ENCODE measurements around the gene SOX5. TPM values are rescaled to one million over a fixed set of nuclear protein-coding genes. Genes with fewer than 3 reads are reported as not detected.

SOX5 gene
- total RNA-seq, 1 experiment from 2014 or later = 3.1 TPM

GRCh38 chr12:23857178-23857577, 92.3 kb downstream of the SOX5 start:
- H2BK12ac ChIP-seq (ENCODE audit: insufficient read length, low read depth, low read length) = no peak overlapping the region
- H3K79me2 ChIP-seq (ENCODE audit: insufficient read depth, low read length) = no peaks in the 10 kb centered on the region
- H4K91ac ChIP-seq (ENCODE audit: insufficient read length, low read depth, low read length) = no peak overlapping the region
- no peaks in the 10 kb centered on the region for H3K79me1 ChIP-seq (ENCODE audit: insufficient read depth, low read depth, low read length, poor library complexity, severe bottlenecking)
- no peak overlapping the region for H3K18ac ChIP-seq (ENCODE audit: insufficient read length, low read depth, low read length)
- H2BK120ac ChIP-seq (ENCODE audit: low read depth, low read length, poor library complexity, severe bottlenecking) = no peak overlapping the region
- H4K5ac ChIP-seq (ENCODE audit: insufficient read length, low read depth, low read length) = no peak overlapping the region
- H3K27me3 Mint-ChIP-seq (ENCODE audit: low read depth) = no peaks in the 10 kb centered on the region
- H3K23me2 ChIP-seq (ENCODE audit: insufficient read length, low read depth, low read length, poor library complexity, severe bottlenecking) = no peaks in the 10 kb centered on the region
- no peak overlapping the region for H3K14ac ChIP-seq (ENCODE audit: insufficient read depth, low read length)
- H4K8ac ChIP-seq (replicated peaks; ENCODE audit: insufficient read length, low read depth, low read length) = no peak overlapping the region
- no peak overlapping the region for H2BK5ac ChIP-seq (ENCODE audit: insufficient read length, low read length)
- TF ChIP-seq CTCF (conservative IDR thresholded peaks at IDR 0.05) = no peak
- no peak overlapping the region for H3K56ac ChIP-seq (ENCODE audit: insufficient read length, low read depth, low read length)
- H3K27ac ChIP-seq (ENCODE audit: insufficient read length, low read depth, low read length) = no peak overlapping the region
- H3K9me3 ChIP-seq (ENCODE audit: control insufficient read depth, low read depth, low read length) = no peaks in the 10 kb centered on the region
- no peak overlapping the region for H3T11ph ChIP-seq (ENCODE audit: low read length)
- H3K4me3 Mint-ChIP-seq = no peak overlapping the region
- no peak overlapping the region for H3K9ac ChIP-seq (ENCODE audit: extremely low read depth, insufficient read length, low read length)
- H2AK5ac ChIP-seq (ENCODE audit: insufficient read length, low read length) = no peak overlapping the region
- H3K36me3 Mint-ChIP-seq (ENCODE audit: insufficient read depth in 1 of 3, low read depth in 3 of 3) = peaks cover 4 to 19% (median 13%) of the 10 kb centered on the region in 3 experiments
- no peaks in the 10 kb centered on the region for H4K20me1 ChIP-seq (ENCODE audit: control insufficient read depth, insufficient read depth, insufficient read length)
- no peak overlapping the region for H2AFZ ChIP-seq (ENCODE audit: low read length)
- peaks cover 0 to 3% of the 10 kb centered on the region in 2 experiments; a peak in 2 of 4 replicates for H3K4me1 Mint-ChIP-seq
- no peaks in the 10 kb centered on the region for H3K27me3 ChIP-seq (ENCODE audit: insufficient read depth, low read length)
- no peak for DNase-seq
- H3K9me3 Mint-ChIP-seq = peaks cover 10 to 19% of the 10 kb centered on the region in 2 experiments
- H3K4ac ChIP-seq (ENCODE audit: low read depth, low read length) = no peak overlapping the region
- no peak overlapping the region for H3K4me2 ChIP-seq (ENCODE audit: insufficient read depth, insufficient read length, low read length)
- H3K27ac Mint-ChIP-seq = no peak overlapping the region
- H2BK15ac ChIP-seq (ENCODE audit: low read depth, low read length) = no peak overlapping the region
- H3K23ac ChIP-seq (ENCODE audit: insufficient read length, low read depth, low read length) = no peak overlapping the region
- no peak overlapping the region for H2BK20ac ChIP-seq (ENCODE audit: low read depth, low read length, poor library complexity, severe bottlenecking)
- H3K4me1 ChIP-seq (ENCODE audit: insufficient read depth, low read length) = no peaks in the 10 kb centered on the region

Measured in H9 (cell line).